K562 (cell line): ENCODE measurements around the gene TUBB2A. TPM values are rescaled to one million over a fixed set of nuclear protein-coding genes. Genes with fewer than 3 reads are reported as not detected.

Experiments used
- ETS2 ChIP-seq: IDR thresholded peaks from 2 replicates; pipeline ENCODE4 v1.6.1; 2016; ENCODE audit warnings: borderline replicate concordance, missing genetic modification characterization, mild to moderate bottlenecking, moderate library complexity, missing compliant biosample characterization; ENCODE audit not compliant: poor library complexity, severe bottlenecking
- JUND ChIP-seq, 2 experiments: IDR thresholded peaks; 2 replicates in 1 of 2; 3 replicates in 1 of 2; pipeline ENCODE4 v1.6.1; 2011; ENCODE audit warnings: borderline replicate concordance in 2 of 2, low read depth in 2 of 2, low read length in 2 of 2, improper control_type of control experiment in 1 of 2, missing biosample characterization in 1 of 2, missing genetic modification characterization in 1 of 2, missing genetic modification reagents in 1 of 2
- TRIM28 ChIP-seq: fragments of 450-650 bp; IDR thresholded peaks from 2 replicates; pipeline ENCODE4 v1.6.1; 2017
- ZZZ3 ChIP-seq: fragments of 450-650 bp; IDR thresholded peaks from 2 replicates; pipeline ENCODE4 v1.6.1; 2016; ENCODE audit warnings: antibody characterized with exemption, mild to moderate bottlenecking, moderate library complexity
- polyA plus RNA-seq, 8 experiments: library from polyadenylated mRNA; depleted of rRNA in 4 of 8; stranded (reverse) in 5 of 8; unstranded in 3 of 8; fragments of >200 nt; fragmentation: Nextera tagmentation in 2 of 8; fragmentation: Illumina TruSeq in 1 of 8; extraction: Ambion mirVana in 2 of 8; extraction: Trizol in 1 of 8; gene quantifications; 2 replicates each; pipeline versions ENCODE4 v1.2.1 to v1.2.3, GENCODE V29; 2011 to 2014; ENCODE audit warnings: inconsistent platforms in 1 of 8, missing spikeins in 1 of 8
- total RNA-seq, 7 experiments: library from RNA; depleted of rRNA in 6 of 7; stranded (reverse); fragments of >200 nt in 6 of 7; fragmentation: Illumina TruSeq in 2 of 7; extraction: Trizol in 2 of 7; gene quantifications; 2 replicates each; pipeline versions ENCODE4 v1.2.1 to v1.2.3, GENCODE V29; 2011 to 2021; ENCODE audit warnings: low replicate concordance in 1 of 7
- TF ChIP-seq, protein P1 (sequence below): fragments of 450-650 bp; IDR thresholded peaks from 2 replicates; pipeline ENCODE4 v1.6.1; 2017; ENCODE audit warnings: mild to moderate bottlenecking, moderate library complexity
- TF ChIP-seq, protein P2 (sequence below): sonication (generic); formaldehyde crosslinking; IDR thresholded peaks from 2 replicates; pipeline ENCODE4 v1.8.0; 2023; ENCODE audit warnings: mild to moderate bottlenecking, missing genetic modification reagents

TUBB2A gene
- total and polyA plus RNA-seq, 9 of the 15 experiments (the other 6 are each of a cell fraction or from before 2014, with no cell fraction given), result 3.6 to 92.1 (median 45.6) TPM

DNA sequence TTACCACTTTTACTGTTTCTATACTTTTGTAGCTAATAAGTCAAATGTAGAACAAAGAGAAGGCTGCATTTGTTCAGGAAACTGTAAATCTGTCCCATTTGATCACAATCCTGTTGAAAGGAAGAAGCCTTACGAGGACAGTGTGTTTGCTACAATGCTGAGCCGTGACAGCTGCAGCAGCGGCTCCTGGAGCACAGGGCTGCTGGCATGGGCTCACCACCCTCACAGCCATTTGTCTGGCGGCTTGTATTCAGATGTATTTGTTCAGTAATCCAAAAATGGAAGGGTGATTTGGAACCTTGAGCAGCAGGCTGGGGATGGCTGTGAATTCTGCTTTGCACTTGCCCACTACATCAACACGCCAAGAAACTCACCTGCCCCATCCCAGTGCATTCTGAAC, 5.7 kb downstream of the TUBB2A start (continued):
- no peak for TF ChIP-seq TRIM28
- TF ChIP-seq ZZZ3, result no peak
- no peak for TF ChIP-seq ETS2 (tag)
- TF ChIP-seq, protein P1, sequence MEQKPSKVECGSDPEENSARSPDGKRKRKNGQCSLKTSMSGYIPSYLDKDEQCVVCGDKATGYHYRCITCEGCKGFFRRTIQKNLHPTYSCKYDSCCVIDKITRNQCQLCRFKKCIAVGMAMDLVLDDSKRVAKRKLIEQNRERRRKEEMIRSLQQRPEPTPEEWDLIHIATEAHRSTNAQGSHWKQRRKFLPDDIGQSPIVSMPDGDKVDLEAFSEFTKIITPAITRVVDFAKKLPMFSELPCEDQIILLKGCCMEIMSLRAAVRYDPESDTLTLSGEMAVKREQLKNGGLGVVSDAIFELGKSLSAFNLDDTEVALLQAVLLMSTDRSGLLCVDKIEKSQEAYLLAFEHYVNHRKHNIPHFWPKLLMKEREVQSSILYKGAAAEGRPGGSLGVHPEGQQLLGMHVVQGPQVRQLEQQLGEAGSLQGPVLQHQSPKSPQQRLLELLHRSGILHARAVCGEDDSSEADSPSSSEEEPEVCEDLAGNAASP, result no peak
- no peak for TF ChIP-seq JUND (IDR thresholded peaks at IDR 0.05; ENCODE audit: borderline replicate concordance, low read depth, low read length)
- no peak for TF ChIP-seq JUND (tag; IDR thresholded peaks at IDR 0.05; ENCODE audit: borderline replicate concordance, low read depth, low read length)
- TF ChIP-seq, protein P2, sequence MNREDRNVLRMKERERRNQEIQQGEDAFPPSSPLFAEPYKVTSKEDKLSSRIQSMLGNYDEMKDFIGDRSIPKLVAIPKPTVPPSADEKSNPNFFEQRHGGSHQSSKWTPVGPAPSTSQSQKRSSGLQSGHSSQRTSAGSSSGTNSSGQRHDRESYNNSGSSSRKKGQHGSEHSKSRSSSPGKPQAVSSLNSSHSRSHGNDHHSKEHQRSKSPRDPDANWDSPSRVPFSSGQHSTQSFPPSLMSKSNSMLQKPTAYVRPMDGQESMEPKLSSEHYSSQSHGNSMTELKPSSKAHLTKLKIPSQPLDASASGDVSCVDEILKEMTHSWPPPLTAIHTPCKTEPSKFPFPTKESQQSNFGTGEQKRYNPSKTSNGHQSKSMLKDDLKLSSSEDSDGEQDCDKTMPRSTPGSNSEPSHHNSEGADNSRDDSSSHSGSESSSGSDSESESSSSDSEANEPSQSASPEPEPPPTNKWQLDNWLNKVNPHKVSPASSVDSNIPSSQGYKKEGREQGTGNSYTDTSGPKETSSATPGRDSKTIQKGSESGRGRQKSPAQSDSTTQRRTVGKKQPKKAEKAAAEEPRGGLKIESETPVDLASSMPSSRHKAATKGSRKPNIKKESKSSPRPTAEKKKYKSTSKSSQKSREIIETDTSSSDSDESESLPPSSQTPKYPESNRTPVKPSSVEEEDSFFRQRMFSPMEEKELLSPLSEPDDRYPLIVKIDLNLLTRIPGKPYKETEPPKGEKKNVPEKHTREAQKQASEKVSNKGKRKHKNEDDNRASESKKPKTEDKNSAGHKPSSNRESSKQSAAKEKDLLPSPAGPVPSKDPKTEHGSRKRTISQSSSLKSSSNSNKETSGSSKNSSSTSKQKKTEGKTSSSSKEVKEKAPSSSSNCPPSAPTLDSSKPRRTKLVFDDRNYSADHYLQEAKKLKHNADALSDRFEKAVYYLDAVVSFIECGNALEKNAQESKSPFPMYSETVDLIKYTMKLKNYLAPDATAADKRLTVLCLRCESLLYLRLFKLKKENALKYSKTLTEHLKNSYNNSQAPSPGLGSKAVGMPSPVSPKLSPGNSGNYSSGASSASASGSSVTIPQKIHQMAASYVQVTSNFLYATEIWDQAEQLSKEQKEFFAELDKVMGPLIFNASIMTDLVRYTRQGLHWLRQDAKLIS, result no peak
- TF ChIP-seq, all 486 proteins: peak for 0
